ENCODE data around the gene CD99.
"Not testable (repeated sequence)": the region's sequence is repeated elsewhere in the genome, so short reads cannot be mapped to it uniquely, and the experiment has no call there.

The CD99 gene

DNA sequence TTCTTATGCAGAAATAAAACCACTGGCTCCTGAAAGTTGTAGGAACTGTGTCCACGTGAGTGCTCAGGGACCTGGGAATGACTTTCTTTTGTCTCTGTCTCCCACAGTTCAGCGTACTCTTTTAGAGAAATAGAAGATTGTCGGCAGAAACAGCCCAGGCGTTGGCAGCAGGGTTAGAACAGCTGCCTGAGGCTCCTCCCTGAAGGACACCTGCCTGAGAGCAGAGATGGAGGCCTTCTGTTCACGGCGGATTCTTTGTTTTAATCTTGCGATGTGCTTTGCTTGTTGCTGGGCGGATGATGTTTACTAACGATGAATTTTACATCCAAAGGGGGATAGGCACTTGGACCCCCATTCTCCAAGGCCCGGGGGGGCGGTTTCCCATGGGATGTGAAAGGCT lies 49.6 kb downstream of the CD99 start:
- Histone ChIP-seq H3K27ac (ENCODE audit: low read length, poor library complexity, severe bottlenecking) (no peak overlapping the region), H3K14ac (ENCODE audit: low read length in 2 of 2) (no peak overlapping the region), H3K4me1 (ENCODE audit: control insufficient read depth, insufficient read depth, low read depth, low read length) (no peaks in the 10 kb centered on the region), H4K91ac (ENCODE audit: low read length) (no peak overlapping the region), H3K27me3 (ENCODE audit: control insufficient read depth in 1 of 2, insufficient read depth in 1 of 2, low read length in 2 of 2) (no peaks in the 10 kb centered on the region), H2AFZ (ENCODE audit: low read depth, low read length) (no peak overlapping the region), H2BK15ac (ENCODE audit: low read depth, poor library complexity, severe bottlenecking) (no peak overlapping the region), H3K36me3 (ENCODE audit: control insufficient read depth in 1 of 2, insufficient read depth in 2 of 2, low read depth in 1 of 2, low read length in 2 of 2) (peaks cover 15 to 72% of the 10 kb centered on the region in 2 experiments), H2BK12ac (ENCODE audit: low read length in 2 of 2) (no peak overlapping the region), H3K79me1 (replicated peaks; ENCODE audit: low read length, poor library complexity, severe bottlenecking) (peaks cover 14% of the 10 kb centered on the region), H2BK120ac (ENCODE audit: low read depth, low read length) (no peak overlapping the region), H3K9me3 (ENCODE audit: control insufficient read depth, low read length) (no peaks in the 10 kb centered on the region), H3K4me2 (ENCODE audit: low read length, poor library complexity, severe bottlenecking) (no peak overlapping the region), H3K4me3 (ENCODE audit: insufficient read depth in 1 of 2, low read depth in 1 of 2, low read length in 2 of 2) (no peak overlapping the region), H3K18ac (ENCODE audit: low read depth in 1 of 2, low read length in 2 of 2) (no peak overlapping the region), H3K23ac (ENCODE audit: low read length in 2 of 2) (no peak overlapping the region), H3K4ac (ENCODE audit: low read depth in 1 of 2, low read length in 2 of 2) (no peak overlapping the region), H2AK5ac (ENCODE audit: low read length, severe bottlenecking) (no peak overlapping the region), H4K8ac (ENCODE audit: low read length) (no peak overlapping the region), H3K9ac (ENCODE audit: low read length) (no peak overlapping the region), H2BK5ac (ENCODE audit: low read depth, low read length, poor library complexity, severe bottlenecking) (no peak overlapping the region)
- WGBS = 95% methylated on average over 11 of the region's 11 CpGs
- no peak for DNase-seq

DNA sequence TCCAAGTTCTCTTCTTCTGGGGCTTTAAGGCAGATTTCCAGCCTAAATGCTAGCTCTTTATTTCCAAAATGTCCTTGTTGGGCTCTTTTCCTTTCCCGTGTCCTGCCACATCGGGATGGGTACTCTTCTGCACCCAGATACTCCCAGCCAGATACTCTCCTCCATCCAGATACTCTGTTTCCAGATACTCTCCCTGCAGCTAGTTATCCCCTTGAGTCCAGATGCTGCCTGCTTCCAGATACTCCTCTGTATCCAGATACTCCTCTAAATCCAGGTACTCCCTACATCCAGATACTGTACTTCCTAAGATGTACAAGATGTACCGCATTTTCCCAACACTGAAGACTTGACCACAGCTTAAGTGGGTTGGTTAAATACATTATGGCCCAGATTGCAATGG lies 50.3 kb downstream of the CD99 start:
- Histone ChIP-seq H3K79me1 (replicated peaks; ENCODE audit: low read length, poor library complexity, severe bottlenecking) (peaks cover 11% of the 10 kb centered on the region), H4K8ac (ENCODE audit: low read length) (no peak overlapping the region), H3K9me3 (ENCODE audit: control insufficient read depth, low read length) (no peaks in the 10 kb centered on the region)

DNA sequence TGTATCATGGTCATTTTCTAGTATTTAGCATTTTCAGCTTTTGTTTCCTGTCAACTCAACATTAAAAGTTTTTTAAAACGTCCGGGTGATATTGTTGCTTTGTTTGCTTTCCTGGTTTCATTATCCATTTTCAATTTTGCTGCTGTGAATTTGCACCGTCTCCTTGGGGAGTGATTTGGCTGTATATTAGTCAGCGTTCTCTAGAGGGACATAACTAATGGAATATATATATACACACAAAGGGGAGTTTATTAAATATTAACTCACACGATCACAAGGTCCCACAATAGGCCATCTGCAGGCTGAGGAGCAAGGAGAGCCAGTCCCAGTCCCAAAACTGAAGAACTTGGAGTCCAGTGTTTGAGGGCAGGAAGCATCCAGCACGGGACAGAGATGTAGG lies 55.2 kb downstream of the CD99 start:
- not testable (repeated sequence) for H3K18ac ChIP-seq (ENCODE audit: low read depth in 1 of 2, low read length in 2 of 2); H2BK15ac ChIP-seq (ENCODE audit: low read depth, poor library complexity, severe bottlenecking); H4K8ac ChIP-seq (ENCODE audit: low read length); H3K79me1 ChIP-seq (replicated peaks; ENCODE audit: low read length, poor library complexity, severe bottlenecking); H3K4me2 ChIP-seq (ENCODE audit: low read length, poor library complexity, severe bottlenecking); H3K27ac ChIP-seq (ENCODE audit: low read length, poor library complexity, severe bottlenecking); H2AFZ ChIP-seq (ENCODE audit: low read depth, low read length); H2BK120ac ChIP-seq (ENCODE audit: low read depth, low read length); H2AK5ac ChIP-seq (ENCODE audit: low read length, severe bottlenecking); H2BK5ac ChIP-seq (ENCODE audit: low read depth, low read length, poor library complexity, severe bottlenecking); DNase-seq; H3K4me1 ChIP-seq (ENCODE audit: control insufficient read depth, insufficient read depth, low read depth, low read length); H2BK12ac ChIP-seq (ENCODE audit: low read length in 2 of 2); H3K14ac ChIP-seq (ENCODE audit: low read length in 2 of 2); H4K91ac ChIP-seq (ENCODE audit: low read length); H3K9me3 ChIP-seq (ENCODE audit: control insufficient read depth, low read length); H3K4ac ChIP-seq (ENCODE audit: low read depth in 1 of 2, low read length in 2 of 2); H3K27me3 ChIP-seq (ENCODE audit: control insufficient read depth in 1 of 2, insufficient read depth in 1 of 2, low read length in 2 of 2); H3K23ac ChIP-seq (ENCODE audit: low read length in 2 of 2)
- Histone ChIP-seq H3K36me3 (ENCODE audit: control insufficient read depth in 1 of 2, insufficient read depth in 2 of 2, low read depth in 1 of 2, low read length in 2 of 2) (peaks cover 0 to 31% of the 10 kb centered on the region in 2 experiments), H3K4me3 (ENCODE audit: insufficient read depth in 1 of 2, low read depth in 1 of 2, low read length in 2 of 2) (peak overlapping the region in 1 of 2 experiments; percentile 58), H3K9ac (ENCODE audit: low read length) (peak overlapping the region; percentile 61)
- WGBS = 100% methylated on average over 2 of the region's 6 CpGs

More for the DNA sequence above, 50.3 kb downstream of the CD99 start:
- Histone ChIP-seq H2BK5ac (ENCODE audit: low read depth, low read length, poor library complexity, severe bottlenecking) (no peak overlapping the region), H3K4me3 (ENCODE audit: insufficient read depth in 1 of 2, low read depth in 1 of 2, low read length in 2 of 2) (no peak overlapping the region), H2BK15ac (ENCODE audit: low read depth, poor library complexity, severe bottlenecking) (no peak overlapping the region), H3K27me3 (ENCODE audit: control insufficient read depth in 1 of 2, insufficient read depth in 1 of 2, low read length in 2 of 2) (no peaks in the 10 kb centered on the region), H2BK120ac (ENCODE audit: low read depth, low read length) (no peak overlapping the region), H3K9ac (ENCODE audit: low read length) (no peak overlapping the region), H3K14ac (ENCODE audit: low read length in 2 of 2) (no peak overlapping the region), H2AFZ (ENCODE audit: low read depth, low read length) (no peak overlapping the region), H3K4me1 (ENCODE audit: control insufficient read depth, insufficient read depth, low read depth, low read length) (peaks cover under 1% of the 10 kb centered on the region), H3K23ac (ENCODE audit: low read length in 2 of 2) (no peak overlapping the region), H3K18ac (ENCODE audit: low read depth in 1 of 2, low read length in 2 of 2) (no peak overlapping the region), H3K4me2 (ENCODE audit: low read length, poor library complexity, severe bottlenecking) (no peak overlapping the region), H2AK5ac (ENCODE audit: low read length, severe bottlenecking) (no peak overlapping the region), H4K91ac (ENCODE audit: low read length) (no peak overlapping the region), H3K4ac (ENCODE audit: low read depth in 1 of 2, low read length in 2 of 2) (no peak overlapping the region), H3K27ac (ENCODE audit: low read length, poor library complexity, severe bottlenecking) (no peak overlapping the region), H3K36me3 (ENCODE audit: control insufficient read depth in 1 of 2, insufficient read depth in 2 of 2, low read depth in 1 of 2, low read length in 2 of 2) (peaks cover 15 to 67% of the 10 kb centered on the region in 2 experiments), H2BK12ac (ENCODE audit: low read length in 2 of 2) (no peak overlapping the region)
- WGBS = 98% methylated on average over 3 of the region's 3 CpGs
- DNase-seq = no peak

- Histone ChIP-seq H2BK12ac (ENCODE audit: low read length in 2 of 2) (no peak overlapping the region), H2BK5ac (ENCODE audit: low read depth, low read length, poor library complexity, severe bottlenecking) (no peak overlapping the region), H3K14ac (ENCODE audit: low read length in 2 of 2) (no peak overlapping the region), H3K27me3 (ENCODE audit: control insufficient read depth in 1 of 2, insufficient read depth in 1 of 2, low read length in 2 of 2) (no peaks in the 10 kb centered on the region), H3K9me3 (ENCODE audit: control insufficient read depth, low read length) (no peaks in the 10 kb centered on the region), H3K4me2 (ENCODE audit: low read length, poor library complexity, severe bottlenecking) (no peak overlapping the region), H3K18ac (ENCODE audit: low read depth in 1 of 2, low read length in 2 of 2) (no peak overlapping the region), H3K27ac (ENCODE audit: low read length, poor library complexity, severe bottlenecking) (no peak overlapping the region), H3K4me3 (ENCODE audit: insufficient read depth in 1 of 2, low read depth in 1 of 2, low read length in 2 of 2) (no peak overlapping the region), H4K91ac (ENCODE audit: low read length) (no peak overlapping the region), H2AK5ac (ENCODE audit: low read length, severe bottlenecking) (no peak overlapping the region), H2BK120ac (ENCODE audit: low read depth, low read length) (no peak overlapping the region), H3K4me1 (ENCODE audit: control insufficient read depth, insufficient read depth, low read depth, low read length) (peaks cover 5% of the 10 kb centered on the region), H3K36me3 (ENCODE audit: control insufficient read depth in 1 of 2, insufficient read depth in 2 of 2, low read depth in 1 of 2, low read length in 2 of 2) (peaks cover 0 to 11% of the 10 kb centered on the region in 2 experiments), H3K23ac (ENCODE audit: low read length in 2 of 2) (no peak overlapping the region), H2AFZ (ENCODE audit: low read depth, low read length) (no peak overlapping the region), H3K79me1 (replicated peaks; ENCODE audit: low read length, poor library complexity, severe bottlenecking) (no peaks in the 10 kb centered on the region), H3K4ac (ENCODE audit: low read depth in 1 of 2, low read length in 2 of 2) (no peak overlapping the region), H4K8ac (ENCODE audit: low read length) (no peak overlapping the region), H3K9ac (ENCODE audit: low read length) (peak overlapping the region; percentile 26), H2BK15ac (ENCODE audit: low read depth, poor library complexity, severe bottlenecking) (no peak overlapping the region)
- DNase-seq = no peak
- WGBS = 94% methylated on average over 8 of the region's 8 CpGs
Observed at GRCh38 chrX:2748171-2748814, 57.2 kb downstream of the CD99 start.
